K562 (cell line): ENCODE data around the gene GPR107. TPM values are rescaled to one million over a fixed set of nuclear protein-coding genes. Genes with fewer than 3 reads are reported as not detected.

Source experiments
- ATAC-seq: fragments of 200-7000 bp; cut with Tn5 transposase; 3 replicates; pipeline ENCODE4 v1.9.1; 2020; ENCODE audit warnings: moderate library complexity
- BruUV-seq: library from RNA; stranded (reverse); fragments of 400-500 nt; replicated peaks from 2 replicates; lab custom pipeline; 2021; lab: Mats Ljungman, UMichigan
- CTCF ChIA-PET: fragments of 300-600 bp; formaldehyde crosslinking; extraction: SDS; loops from one replicate; lab custom pipeline; 2021; ENCODE audit warnings: low intra/inter-chr PET ratio; lab: Yijun Ruan, JAX
- POLR2A ChIA-PET: fragments of 300-600, 350-650 bp; sonication (Branson Sonifier 250); formaldehyde crosslinking; extraction: SDS; loops from one replicate; lab custom pipeline; 2021; ENCODE audit warnings: antibody characterized with exemption, inconsistent platforms; lab: Yijun Ruan, JAX
- DNase-seq, 4 experiments: peaks; one replicate each; pipeline versions ENCODE4 v3.0.0 to v3.0.0-alpha.2; 2011 to 2018; ENCODE audit warnings: low spot score in 3 of 4, mixed read lengths in 3 of 4; ENCODE audit errors: extremely low read depth in 1 of 4
- FAIRE-seq: peaks from 2 replicates; lab custom pipeline; 2011; peaks lifted over from hg19 to GRCh38; lab: Jason Lieb, UNC
- H2AFZ ChIP-seq: 2 replicates; pipeline ENCODE4 v1.6.0; 2011; ENCODE audit warnings: low read depth, low read length, control low read depth, inconsistent platforms
- H3K27ac ChIP-seq: fragments of 200-600 bp; 3 replicates; pipeline ENCODE4 v1.8.0; 2011; ENCODE audit warnings: low read depth, mild to moderate bottlenecking, control low read depth, inconsistent platforms, low read length, moderate library complexity, mixed read lengths; ENCODE audit errors: extremely low read depth
- H3K27me3 ChIP-seq, 2 experiments: fragments of 300-600 bp in 1 of 2; 2 replicates in 1 of 2; 3 replicates in 1 of 2; pipeline versions ENCODE4 v1.6.0 to v1.8.0; 2011; ENCODE audit warnings: inconsistent platforms in 2 of 2, low read length in 2 of 2, mild to moderate bottlenecking in 1 of 2, mixed read lengths in 1 of 2, moderate library complexity in 1 of 2; ENCODE audit not compliant: control insufficient read depth in 2 of 2, insufficient read depth in 2 of 2
- H3K36me3 ChIP-seq: fragments of 300-600 bp; 3 replicates; pipeline ENCODE4 v1.8.0; 2011; ENCODE audit warnings: mild to moderate bottlenecking, low read length, inconsistent platforms; ENCODE audit not compliant: control insufficient read depth, insufficient read depth
- H3K4me1 ChIP-seq, 2 experiments: fragments of 200-600 bp in 1 of 2; replicated peaks in 1 of 2; 2 replicates in 1 of 2; 3 replicates in 1 of 2; pipeline versions ENCODE4 v1.5.1 to v1.8.0; 2011; ENCODE audit warnings: inconsistent platforms in 2 of 2, low read length in 2 of 2, mild to moderate bottlenecking in 1 of 2, mixed read lengths in 1 of 2, moderate library complexity in 1 of 2; ENCODE audit not compliant: control insufficient read depth in 2 of 2, insufficient read depth in 2 of 2
- H3K4me2 ChIP-seq: 2 replicates; pipeline ENCODE4 v1.6.1; 2011; ENCODE audit warnings: low read length, control low read depth, inconsistent platforms, mixed read lengths; ENCODE audit not compliant: insufficient read depth
- H3K4me3 ChIP-seq: fragments of 200-600 bp; sonication (generic), shearing (Covaris generic); 2 replicates; pipeline ENCODE4 v1.5.1; 2016; ENCODE audit warnings: control low read depth, inconsistent platforms
- H3K79me2 ChIP-seq: fragments of 200-600 bp; 3 replicates; pipeline ENCODE4 v1.8.0; 2011; ENCODE audit warnings: low read length, inconsistent platforms; ENCODE audit not compliant: control insufficient read depth, insufficient read depth
- H3K9ac ChIP-seq, 2 experiments: 2 replicates each; pipeline versions ENCODE4 v1.6.0 to v1.6.1; 2011; ENCODE audit warnings: low read depth in 2 of 2, low read length in 2 of 2, control low read depth in 1 of 2, inconsistent platforms in 1 of 2, mild to moderate bottlenecking in 1 of 2, mixed read lengths in 1 of 2; ENCODE audit not compliant: insufficient read depth in 1 of 2
- H3K9me1 ChIP-seq: one replicate; pipeline ENCODE4 v1.6.0; 2011; ENCODE audit warnings: inconsistent platforms, mild to moderate bottlenecking, low read length, moderate library complexity; ENCODE audit not compliant: control insufficient read depth, insufficient read depth
- H3K9me3 ChIP-seq: replicated peaks from 2 replicates; pipeline ENCODE4 v1.5.1; 2011; ENCODE audit warnings: low read depth, low read length, inconsistent platforms; ENCODE audit not compliant: control insufficient read depth, insufficient read depth
- H4K20me1 ChIP-seq: replicated peaks from 2 replicates; pipeline ENCODE4 v1.6.1; 2011; ENCODE audit warnings: low read length, inconsistent platforms, mixed read lengths; ENCODE audit not compliant: control insufficient read depth, insufficient read depth
- BRCA1 ChIP-seq, 2 experiments: fragments of 450-650 bp in 1 of 2; sonication (generic) in 1 of 2; formaldehyde crosslinking in 1 of 2; IDR thresholded peaks; 2 replicates each; pipeline versions ENCODE4 v1.5.0 to v1.6.1; 2017 to 2020; ENCODE audit warnings: mild to moderate bottlenecking in 1 of 2, missing genetic modification reagents in 1 of 2
- FOXJ3 ChIP-seq: sonication (generic); formaldehyde crosslinking; IDR thresholded peaks from 2 replicates; pipeline ENCODE4 v1.4.0; 2020; ENCODE audit warnings: mild to moderate bottlenecking, missing genetic modification reagents
- FUS ChIP-seq: fragments of 200-400 bp; formaldehyde crosslinking; optimal IDR thresholded peaks from 2 replicates; pipeline ENCODE3; 2017; ENCODE audit warnings: low read depth, low read length
- RBM17 ChIP-seq: fragments of 200-400 bp; formaldehyde crosslinking; IDR thresholded peaks from 2 replicates; pipeline ENCODE4 v1.6.1; 2017; ENCODE audit warnings: low read depth, mild to moderate bottlenecking, low read length, borderline replicate concordance
- SLC30A9 ChIP-seq: fragments of 250-450 bp; sonication (Bioruptor Pico); IDR thresholded peaks from 2 replicates; pipeline ENCODE4 v1.8.0; 2022; ENCODE audit warnings: mild to moderate bottlenecking, moderate library complexity
- ZNF217 ChIP-seq: sonication (generic); formaldehyde crosslinking; IDR thresholded peaks from 2 replicates; pipeline ENCODE4 v1.8.0; 2022; ENCODE audit warnings: mild to moderate bottlenecking, missing genetic modification reagents
- ZNF41 ChIP-seq: fragments of 250-450 bp; sonication (Bioruptor Pico); conservative IDR thresholded peaks from 2 replicates; pipeline ENCODE4 v1.4.0; 2020; ENCODE audit warnings: mild to moderate bottlenecking
- ZNF695 ChIP-seq: fragments of 450-650 bp; formaldehyde crosslinking; IDR thresholded peaks from 2 replicates; pipeline ENCODE4 v1.4.0; 2020; ENCODE audit warnings: mild to moderate bottlenecking, moderate library complexity
- ZNF830 ChIP-seq: fragments of 250-450 bp; sonication (Bioruptor Pico); IDR thresholded peaks from 2 replicates; pipeline ENCODE4 v1.5.0; 2021; ENCODE audit warnings: mild to moderate bottlenecking
- ZSCAN32 ChIP-seq: fragments of 450-650 bp; formaldehyde crosslinking; IDR thresholded peaks from 2 replicates; pipeline ENCODE4 v1.4.0; 2020; ENCODE audit warnings: mild to moderate bottlenecking, moderate library complexity
- WGBS: fragments of 100-300 bp; shearing (Covaris generic); methylation state at CpG from one replicate; pipeline ENCODE4 v1.1.6; 2016; ENCODE audit warnings: low coverage, mixed read lengths; ENCODE audit not compliant: insufficient coverage; ENCODE audit errors: missing lambda C conversion rate; 5-methylcytosine and 5-hydroxymethylcytosine counted together
- in situ Hi-C: fragments of 300-500 bp; cut with MboI; formaldehyde crosslinking; loops from 4 replicates; pipeline ENCODE4 v1.15.0; 2018; ENCODE audit warnings: inconsistent platforms, mixed read lengths
- intact Hi-C: fragments of 100-400 bp; cut with micrococcal nuclease; formaldehyde crosslinking; loops from 2 replicates; pipeline ENCODE4 v1.14.2; 2022
- polyA plus RNA-seq, 8 experiments: library from polyadenylated mRNA; depleted of rRNA in 4 of 8; stranded (reverse) in 5 of 8; unstranded in 3 of 8; fragments of >200 nt; fragmentation: Nextera tagmentation in 2 of 8; fragmentation: Illumina TruSeq in 1 of 8; extraction: Ambion mirVana in 2 of 8; extraction: Trizol in 1 of 8; gene quantifications; 2 replicates each; pipeline versions ENCODE4 v1.2.1 to v1.2.3, GENCODE V29; 2011 to 2014; ENCODE audit warnings: inconsistent platforms in 1 of 8, missing spikeins in 1 of 8
- total RNA-seq, 7 experiments: library from RNA; depleted of rRNA in 6 of 7; stranded (reverse); fragments of >200 nt in 6 of 7; fragmentation: Illumina TruSeq in 2 of 7; extraction: Trizol in 2 of 7; gene quantifications; 2 replicates each; pipeline versions ENCODE4 v1.2.1 to v1.2.3, GENCODE V29; 2011 to 2021; ENCODE audit warnings: low replicate concordance in 1 of 7
- TF ChIP-seq, protein P1 (sequence below): fragments of 450-650 bp; formaldehyde crosslinking; IDR thresholded peaks from 2 replicates; pipeline ENCODE4 v1.4.0; 2020; ENCODE audit warnings: mild to moderate bottlenecking, moderate library complexity
- TF ChIP-seq, protein P2 (sequence below): sonication (generic); formaldehyde crosslinking; IDR thresholded peaks from 2 replicates; pipeline ENCODE4 v1.9.0; 2022; ENCODE audit warnings: mild to moderate bottlenecking, missing genetic modification reagents
- TF ChIP-seq, protein P3 (sequence below): fragments of 200-800 bp; sonication (Bioruptor generic); IDR thresholded peaks from 2 replicates; pipeline ENCODE4 v1.6.1; 2017; ENCODE audit warnings: missing genetic modification characterization, missing compliant biosample characterization

The GPR107 gene
- total and polyA plus RNA-seq, 9 of the 15 experiments (the other 6 are each of a cell fraction or from before 2014, with no cell fraction given): 3.2 to 34.6 (median 14.4) TPM

DNA sequence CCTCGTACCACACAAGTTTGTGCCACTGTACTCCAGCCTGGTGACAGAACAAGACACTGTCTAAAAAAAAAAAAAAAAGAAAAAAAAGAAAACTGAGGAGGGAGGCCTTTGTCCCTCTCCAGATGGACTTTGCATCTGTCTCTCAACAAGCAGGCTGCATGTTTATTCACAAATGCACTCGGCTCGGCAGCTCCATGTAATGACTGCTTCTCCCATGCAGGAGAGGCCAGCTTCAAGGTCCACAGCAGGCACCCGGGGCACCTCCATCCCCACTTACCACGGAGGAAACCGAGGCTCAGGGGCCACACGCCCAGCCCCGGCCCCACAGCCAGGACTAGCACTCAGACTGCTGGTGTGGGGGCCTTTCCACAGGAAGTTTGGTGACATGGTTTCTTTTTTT, 105.4 kb downstream of the GPR107 start:
- Histone ChIP-seq H2AFZ (no peak overlapping the region), H3K4me3 (no peak overlapping the region)
- TF ChIP-seq ZSCAN32 (CRISPR knock-in tag): no peak
- no peak for TF ChIP-seq ZNF830 (CRISPR knock-in tag)
- no peak for TF ChIP-seq ZNF695
- no peak for TF ChIP-seq FUS
- no peak for TF ChIP-seq SLC30A9
- no peak for TF ChIP-seq ZNF41 (CRISPR knock-in tag)
- TF ChIP-seq RBM17: no peak
- TF ChIP-seq, protein P1, sequence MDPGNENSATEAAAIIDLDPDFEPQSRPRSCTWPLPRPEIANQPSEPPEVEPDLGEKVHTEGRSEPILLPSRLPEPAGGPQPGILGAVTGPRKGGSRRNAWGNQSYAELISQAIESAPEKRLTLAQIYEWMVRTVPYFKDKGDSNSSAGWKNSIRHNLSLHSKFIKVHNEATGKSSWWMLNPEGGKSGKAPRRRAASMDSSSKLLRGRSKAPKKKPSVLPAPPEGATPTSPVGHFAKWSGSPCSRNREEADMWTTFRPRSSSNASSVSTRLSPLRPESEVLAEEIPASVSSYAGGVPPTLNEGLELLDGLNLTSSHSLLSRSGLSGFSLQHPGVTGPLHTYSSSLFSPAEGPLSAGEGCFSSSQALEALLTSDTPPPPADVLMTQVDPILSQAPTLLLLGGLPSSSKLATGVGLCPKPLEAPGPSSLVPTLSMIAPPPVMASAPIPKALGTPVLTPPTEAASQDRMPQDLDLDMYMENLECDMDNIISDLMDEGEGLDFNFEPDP (CRISPR knock-in tag): no peak
- TF ChIP-seq, protein P2, sequence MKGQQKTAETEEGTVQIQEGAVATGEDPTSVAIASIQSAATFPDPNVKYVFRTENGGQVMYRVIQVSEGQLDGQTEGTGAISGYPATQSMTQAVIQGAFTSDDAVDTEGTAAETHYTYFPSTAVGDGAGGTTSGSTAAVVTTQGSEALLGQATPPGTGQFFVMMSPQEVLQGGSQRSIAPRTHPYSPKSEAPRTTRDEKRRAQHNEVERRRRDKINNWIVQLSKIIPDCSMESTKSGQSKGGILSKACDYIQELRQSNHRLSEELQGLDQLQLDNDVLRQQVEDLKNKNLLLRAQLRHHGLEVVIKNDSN (CRISPR knock-in tag): no peak
- no peak for TF ChIP-seq ZNF217 (CRISPR knock-in tag)
- TF ChIP-seq BRCA1 (IDR thresholded peaks at IDR 0.05): no peak
- no peak for TF ChIP-seq BRCA1 (CRISPR knock-in tag; IDR thresholded peaks at IDR 0.05)
- TF ChIP-seq, protein P3, sequence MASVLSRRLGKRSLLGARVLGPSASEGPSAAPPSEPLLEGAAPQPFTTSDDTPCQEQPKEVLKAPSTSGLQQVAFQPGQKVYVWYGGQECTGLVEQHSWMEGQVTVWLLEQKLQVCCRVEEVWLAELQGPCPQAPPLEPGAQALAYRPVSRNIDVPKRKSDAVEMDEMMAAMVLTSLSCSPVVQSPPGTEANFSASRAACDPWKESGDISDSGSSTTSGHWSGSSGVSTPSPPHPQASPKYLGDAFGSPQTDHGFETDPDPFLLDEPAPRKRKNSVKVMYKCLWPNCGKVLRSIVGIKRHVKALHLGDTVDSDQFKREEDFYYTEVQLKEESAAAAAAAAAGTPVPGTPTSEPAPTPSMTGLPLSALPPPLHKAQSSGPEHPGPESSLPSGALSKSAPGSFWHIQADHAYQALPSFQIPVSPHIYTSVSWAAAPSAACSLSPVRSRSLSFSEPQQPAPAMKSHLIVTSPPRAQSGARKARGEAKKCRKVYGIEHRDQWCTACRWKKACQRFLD (CRISPR knock-in tag): no peak
- no peak for TF ChIP-seq FOXJ3 (CRISPR knock-in tag)
- TF ChIP-seq, all 486 proteins: peak for 0
- Histone ChIP-seq H3K9me1 (no peaks in the 10 kb centered on the region), H3K27ac (no peak overlapping the region), H3K4me1 (no peaks in the 10 kb centered on the region; a peak in 1 of 5 replicates), H3K4me2 (no peak overlapping the region), H3K79me2 (no peaks in the 10 kb centered on the region), H3K36me3 (no peaks in the 10 kb centered on the region), H3K9me3 (no peaks in the 10 kb centered on the region), H4K20me1 (no peaks in the 10 kb centered on the region), H3K9ac (no peak overlapping the region), H3K27me3 (peaks cover 0 to 10% of the 10 kb centered on the region in 2 experiments; a peak in 2 of 5 replicates)
- DNase-seq (no peak), ATAC-seq (no peak), FAIRE-seq (no peak)
- 16% methylated on average over 8 of the region's 8 CpGs for WGBS
- POLR2A ChIA-PET: interaction anchor here (1.0 kb wide), 1 partner anchor 15 kb away, joined by 3 read pairs; no protein-coding TSS in a partner anchor
- in situ Hi-C loops: no loop called here
- CTCF ChIA-PET: no interaction called here
- BruUV-seq: no TSS peak
- intact Hi-C loops: no loop called here
